AG09309 (cell line): ENCODE data around the gene BAIAP2L2.
A peak's percentile ranks its signal among the peaks of the same experiment; 100 is the strongest.

Experiments used
- DNase-seq: peaks from one replicate; pipeline ENCODE4 v3.0.0-alpha.2; 2010; ENCODE audit warnings: low read depth
- H3K4me3 ChIP-seq: 2 replicates; pipeline ENCODE4 v1.5.1; 2011; ENCODE audit warnings: mild to moderate bottlenecking, low read depth, low read length, moderate library complexity; ENCODE audit not compliant: control insufficient read depth
- TF ChIP-seq, protein P1 (sequence below): IDR thresholded peaks from 2 replicates; pipeline ENCODE4 v1.5.1; 2011; ENCODE audit warnings: mild to moderate bottlenecking, low read depth, low read length, inconsistent platforms; ENCODE audit not compliant: insufficient read depth, control insufficient read depth; ENCODE audit errors: missing control alignments

BAIAP2L2 gene

DNA sequence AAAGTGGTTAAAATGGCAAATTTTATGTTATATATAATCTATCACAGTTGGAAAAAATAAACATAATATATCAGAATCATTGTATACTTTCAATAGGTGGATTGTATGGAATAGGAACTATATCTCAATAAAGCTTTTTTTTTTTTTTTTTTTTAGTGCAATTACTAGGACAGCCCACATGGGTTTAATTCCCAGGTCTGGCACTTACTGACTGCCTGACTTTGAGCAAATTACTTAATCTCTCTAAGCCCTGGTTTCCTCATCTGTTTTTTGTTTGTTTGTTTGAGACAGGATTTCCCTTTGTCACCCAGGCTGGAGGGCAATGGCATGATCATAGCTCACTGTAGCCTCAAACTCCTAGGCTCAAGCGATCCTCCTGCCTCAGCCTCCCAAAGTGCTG is 26.1 kb upstream of the BAIAP2L2 start:
- no peak for DNase-seq
- TF ChIP-seq, protein P1, sequence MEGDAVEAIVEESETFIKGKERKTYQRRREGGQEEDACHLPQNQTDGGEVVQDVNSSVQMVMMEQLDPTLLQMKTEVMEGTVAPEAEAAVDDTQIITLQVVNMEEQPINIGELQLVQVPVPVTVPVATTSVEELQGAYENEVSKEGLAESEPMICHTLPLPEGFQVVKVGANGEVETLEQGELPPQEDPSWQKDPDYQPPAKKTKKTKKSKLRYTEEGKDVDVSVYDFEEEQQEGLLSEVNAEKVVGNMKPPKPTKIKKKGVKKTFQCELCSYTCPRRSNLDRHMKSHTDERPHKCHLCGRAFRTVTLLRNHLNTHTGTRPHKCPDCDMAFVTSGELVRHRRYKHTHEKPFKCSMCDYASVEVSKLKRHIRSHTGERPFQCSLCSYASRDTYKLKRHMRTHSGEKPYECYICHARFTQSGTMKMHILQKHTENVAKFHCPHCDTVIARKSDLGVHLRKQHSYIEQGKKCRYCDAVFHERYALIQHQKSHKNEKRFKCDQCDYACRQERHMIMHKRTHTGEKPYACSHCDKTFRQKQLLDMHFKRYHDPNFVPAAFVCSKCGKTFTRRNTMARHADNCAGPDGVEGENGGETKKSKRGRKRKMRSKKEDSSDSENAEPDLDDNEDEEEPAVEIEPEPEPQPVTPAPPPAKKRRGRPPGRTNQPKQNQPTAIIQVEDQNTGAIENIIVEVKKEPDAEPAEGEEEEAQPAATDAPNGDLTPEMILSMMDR = no peak

DNA sequence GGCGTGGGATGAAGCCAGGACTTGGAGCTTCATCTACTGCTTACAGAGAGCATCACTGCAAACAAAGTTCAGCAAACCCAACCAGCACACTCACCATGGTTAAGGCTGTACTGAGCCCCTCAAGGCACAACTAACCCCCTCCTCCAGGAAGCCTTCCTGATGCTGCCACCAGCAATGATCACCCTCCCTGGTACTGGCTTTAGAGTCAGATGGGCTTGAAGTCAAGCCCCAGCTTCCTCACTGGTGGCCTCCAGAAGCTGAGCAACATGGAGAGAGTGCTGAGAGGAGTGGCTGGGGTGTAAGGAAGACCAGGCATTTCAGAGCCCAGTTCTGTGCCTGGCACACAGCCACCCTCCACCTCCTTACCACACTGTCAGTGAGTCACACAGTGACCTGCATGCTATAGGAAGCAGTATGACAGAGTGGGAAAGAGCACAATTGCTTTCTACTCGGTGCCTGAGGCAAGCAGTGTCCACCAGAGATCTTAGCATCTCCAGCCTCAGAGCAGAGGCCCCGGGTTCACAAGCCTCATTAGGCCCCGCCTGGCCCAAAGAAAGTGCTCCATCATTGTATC is 24.7 kb upstream of the BAIAP2L2 start:
- no peak overlapping the region for H3K4me3 ChIP-seq
- TF ChIP-seq, protein P1 = no peak
- peak; percentile 52 for DNase-seq

More for the DNA sequence above, 26.1 kb upstream of the BAIAP2L2 start:
- H3K4me3 ChIP-seq = no peak overlapping the region

DNA sequence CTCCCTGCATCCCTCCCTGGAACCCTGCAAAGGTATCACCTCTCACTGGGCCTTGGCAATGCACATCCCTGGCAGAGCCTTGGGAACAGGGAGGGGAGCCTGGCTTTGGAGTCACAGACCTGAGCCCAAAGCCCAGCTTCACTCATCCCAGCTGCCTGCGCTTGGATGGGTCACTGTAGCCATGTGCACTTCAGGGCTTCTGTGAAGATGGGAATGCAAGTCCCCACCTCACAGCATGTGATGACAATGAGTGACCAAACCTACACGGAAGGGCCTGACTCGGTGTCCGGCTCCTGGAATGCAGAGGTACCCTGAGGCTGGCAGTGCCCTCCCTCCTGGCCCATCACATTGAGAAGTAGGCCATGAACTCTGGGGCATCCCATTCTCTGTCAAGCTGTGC is 22.8 kb upstream of the BAIAP2L2 start:
- DNase-seq = no peak
- TF ChIP-seq, protein P1 = no peak
- no peak overlapping the region for H3K4me3 ChIP-seq

DNA sequence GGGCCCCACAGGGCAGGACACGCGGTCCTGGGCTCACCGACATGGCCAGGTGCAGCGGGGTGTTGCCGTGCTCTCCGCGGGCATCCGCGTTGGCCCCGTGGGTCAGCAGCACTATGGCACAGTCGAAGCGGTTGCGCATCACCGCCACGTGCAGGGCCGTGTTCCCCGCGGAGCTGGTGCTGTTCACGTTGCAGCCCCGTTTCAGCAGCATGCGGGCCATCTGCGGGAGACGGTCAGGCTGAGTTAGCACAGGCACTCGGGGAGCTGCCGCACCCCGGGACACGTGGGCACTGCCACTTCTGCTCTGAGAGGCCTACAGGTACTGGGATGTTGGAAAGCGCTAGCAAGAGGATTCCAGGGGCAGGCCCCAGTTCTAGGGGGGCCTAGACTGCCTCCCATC is 22.3 kb upstream of the BAIAP2L2 start:
- TF ChIP-seq, protein P1 = no peak
- DNase-seq = no peak
- H3K4me3 ChIP-seq = no peak overlapping the region

GRCh38 chr22:38132136-38132535 is 21.7 kb upstream of the BAIAP2L2 start:
- DNase-seq = no peak
- no peak overlapping the region for H3K4me3 ChIP-seq
- TF ChIP-seq, protein P1 = no peak

DNA sequence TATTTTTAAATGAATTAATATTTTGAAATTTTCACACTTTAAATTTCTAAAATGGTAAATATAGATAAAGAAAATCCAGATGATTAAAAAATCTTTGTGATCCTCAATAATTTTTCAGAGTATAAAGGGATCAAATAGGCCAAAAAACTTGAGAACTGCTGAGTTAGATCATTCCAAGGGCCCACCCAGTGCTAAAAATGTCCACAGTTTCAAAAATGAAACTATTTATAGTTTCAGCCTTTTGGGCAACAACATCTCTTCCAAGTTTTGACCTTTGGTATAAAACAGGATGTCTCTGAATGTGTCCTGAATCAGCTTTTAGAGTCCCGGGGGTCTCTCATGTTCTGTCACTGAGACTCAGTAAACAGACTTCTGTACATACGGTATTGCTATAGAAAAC is 20.9 kb upstream of the BAIAP2L2 start:
- no peak overlapping the region for H3K4me3 ChIP-seq
- TF ChIP-seq, protein P1 = no peak
- no peak for DNase-seq

DNA sequence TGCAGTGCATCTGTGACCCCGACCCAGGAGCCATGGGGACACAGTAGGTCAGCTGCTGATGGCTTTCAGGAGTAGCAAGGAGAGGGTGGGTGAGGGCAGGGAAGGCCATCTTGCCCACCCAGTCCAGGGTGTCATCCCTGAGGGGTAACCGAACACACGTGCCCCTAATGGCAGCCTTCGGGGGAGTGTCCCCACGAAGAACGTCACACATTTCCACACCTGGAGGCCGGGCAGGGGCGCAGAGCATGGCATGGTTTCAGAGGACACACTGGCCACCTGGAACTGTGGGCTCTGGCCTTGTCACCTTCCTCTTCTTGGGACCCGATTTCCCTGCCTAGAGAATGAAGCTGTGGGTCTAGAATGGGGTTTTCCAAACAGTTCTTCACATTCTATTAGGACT is 19.4 kb upstream of the BAIAP2L2 start:
- no peak overlapping the region for H3K4me3 ChIP-seq
- no peak for DNase-seq
- TF ChIP-seq, protein P1 = no peak
